ENCODE measurements around the gene MGA.

MGA gene

DNA sequence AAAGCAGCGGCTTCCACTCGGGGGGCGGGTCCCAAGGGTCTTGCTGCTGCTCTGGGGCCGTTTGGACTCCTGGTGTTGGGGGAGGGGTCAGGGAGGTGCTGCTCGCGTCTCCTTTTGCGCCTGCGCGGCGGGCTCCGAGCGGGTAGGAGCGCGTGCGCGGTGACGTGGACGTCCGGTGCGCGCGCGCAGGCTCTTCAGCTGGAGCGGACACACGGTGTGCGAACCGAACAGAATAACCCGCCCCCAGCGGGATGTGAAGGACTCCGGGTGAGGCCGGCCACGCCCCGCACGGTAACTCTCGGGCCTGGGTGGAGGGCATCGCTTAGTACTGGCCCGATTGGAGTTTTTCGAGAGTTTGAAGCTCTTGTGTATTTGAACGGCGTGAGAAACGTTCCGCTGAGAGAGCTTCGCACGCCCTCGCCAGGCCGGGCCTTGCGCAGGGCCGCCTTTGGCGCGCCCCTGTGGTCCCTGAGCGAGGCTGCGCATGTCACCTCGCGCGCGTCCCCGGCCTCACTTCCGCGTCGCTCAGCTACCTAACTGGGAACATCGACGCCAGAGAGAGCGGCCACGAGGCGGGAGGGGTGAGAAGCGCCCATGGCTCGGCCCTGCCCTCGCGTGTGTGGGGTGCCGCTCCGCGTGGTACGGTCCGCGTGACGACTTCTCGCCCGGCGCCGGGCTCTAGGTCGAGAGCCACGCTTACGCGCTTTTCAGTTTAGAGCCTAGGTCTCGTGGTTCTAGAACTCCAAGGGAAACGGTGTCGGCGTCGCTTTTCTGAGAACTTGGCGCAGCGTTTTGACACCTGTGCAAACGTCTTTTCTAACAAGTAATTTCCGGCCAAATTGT is at the start of gene MGA:
TSS of gene MGA (plus strand) at position 171 of the 843 bp plus-strand sequence.
- peak; percentile 43 for DNase-seq

DNA sequence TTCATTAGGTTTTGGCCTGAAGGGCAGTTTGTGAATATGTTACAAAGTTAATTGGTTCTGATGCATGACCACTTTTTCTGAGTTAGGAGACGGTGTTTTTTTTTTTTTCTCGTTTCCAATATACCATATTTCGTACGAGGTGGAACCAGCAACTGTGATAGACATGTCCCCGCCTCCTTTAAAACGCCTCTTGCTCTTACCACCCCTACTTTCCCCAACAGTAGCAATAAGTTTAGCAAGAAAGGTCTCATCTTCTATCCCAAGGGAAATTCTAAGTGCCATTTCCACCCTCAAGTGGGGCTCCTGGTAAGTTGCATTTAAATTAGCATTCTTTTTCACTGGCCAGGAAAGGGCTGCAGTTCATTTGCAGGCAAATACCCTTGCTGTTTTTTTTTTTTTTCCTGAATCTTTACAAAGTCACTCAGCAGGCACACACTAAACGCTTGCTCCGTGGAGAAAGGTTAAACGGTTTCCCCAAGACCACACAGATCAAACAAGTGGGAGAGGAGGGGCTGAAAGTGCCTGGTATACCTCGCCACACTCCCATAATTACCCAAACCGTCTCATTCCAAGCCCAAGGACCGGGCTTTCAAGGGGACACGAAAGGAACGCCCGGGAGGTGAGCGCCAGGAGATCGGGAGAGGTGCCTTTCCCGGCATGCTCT is 39.5 kb upstream of the MGA start:
- no peak for DNase-seq

DNA sequence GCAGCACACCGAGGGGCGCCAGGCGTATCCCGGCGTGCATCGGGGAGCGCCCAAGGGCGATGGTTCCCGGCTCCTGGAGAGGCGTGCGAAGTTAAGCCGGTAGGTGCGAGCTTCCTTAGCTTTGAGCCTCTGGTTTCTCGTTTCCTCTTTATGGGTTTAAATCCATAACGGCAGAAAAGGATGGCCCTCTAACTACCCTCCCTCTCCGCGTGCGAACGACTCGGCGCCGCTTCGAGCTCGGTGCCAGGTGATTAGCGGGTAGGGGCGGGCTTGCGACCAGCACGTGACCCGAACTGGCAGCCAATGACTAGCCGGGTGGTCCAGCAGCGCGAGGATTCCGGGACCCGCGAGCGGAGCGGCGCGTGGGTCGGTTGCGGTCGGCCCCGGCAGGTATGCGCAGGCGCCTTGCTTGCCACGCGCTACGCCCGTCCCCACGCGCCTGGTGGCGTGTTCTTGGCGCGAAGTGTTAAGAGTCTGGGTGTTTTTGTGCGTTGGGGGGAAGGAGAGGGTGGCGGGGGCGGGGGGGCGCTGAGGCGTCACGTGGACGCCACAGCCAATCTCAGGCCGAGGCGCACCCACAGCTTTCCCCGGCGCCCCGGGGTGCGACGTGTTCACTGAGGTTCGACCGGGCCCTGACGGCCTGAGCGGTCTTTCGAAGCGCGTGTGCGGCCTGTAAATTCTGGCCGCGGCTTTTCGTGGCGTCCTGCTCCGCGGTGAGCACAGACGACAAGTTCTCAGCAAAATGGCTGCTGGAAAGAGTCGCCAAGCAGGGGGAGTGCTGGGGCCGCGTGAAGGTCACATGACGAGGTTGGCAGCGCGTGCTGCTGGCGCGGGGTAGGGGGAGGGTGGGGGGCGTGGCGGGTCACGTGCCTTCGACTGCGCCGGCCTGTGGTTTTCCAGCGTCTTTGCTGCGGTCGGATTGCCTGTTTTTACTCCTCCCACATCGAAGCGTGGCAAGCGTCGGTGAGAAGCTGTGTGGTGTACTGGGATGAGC is 38.7 kb upstream of the MGA start:
- peak; percentile 70 for DNase-seq

DNA sequence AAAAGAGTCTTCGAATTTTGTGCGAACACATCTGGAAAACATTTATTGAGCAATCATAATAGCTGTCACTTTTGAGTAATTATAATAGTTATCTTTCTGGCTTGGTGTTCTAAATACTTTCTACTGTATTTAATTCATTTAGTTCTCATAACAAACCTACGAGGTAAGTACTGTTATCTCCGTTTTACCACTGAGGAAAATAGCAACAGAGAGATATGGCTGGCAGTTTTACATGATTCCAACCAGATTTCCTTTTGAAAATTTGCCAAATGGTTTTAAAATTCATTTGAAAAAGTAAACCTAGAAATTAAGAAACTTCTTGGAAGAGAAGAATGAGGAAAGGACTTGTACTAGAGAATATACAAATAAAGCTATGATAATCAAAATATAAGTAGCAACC is 37.3 kb upstream of the MGA start:
- DNase-seq: no peak

DNA sequence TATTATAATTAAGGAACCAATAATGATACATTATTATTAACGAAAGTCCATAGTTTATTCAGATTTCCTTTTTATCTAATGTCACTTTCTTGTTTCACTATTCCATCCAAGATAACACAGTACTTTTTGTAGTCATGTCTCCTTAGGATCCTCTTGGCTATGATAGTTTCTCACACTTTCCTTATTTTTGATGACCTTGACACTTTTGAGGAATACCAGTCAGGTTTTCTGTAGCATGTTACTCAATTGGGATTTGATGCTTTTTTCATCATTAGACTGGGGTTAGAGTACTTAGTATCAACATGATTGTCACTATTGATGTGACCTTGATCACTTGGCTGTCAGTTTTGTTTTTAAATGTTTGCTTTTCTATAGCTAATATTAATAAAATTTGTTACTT is 33.0 kb upstream of the MGA start:
- no peak for DNase-seq

DNA sequence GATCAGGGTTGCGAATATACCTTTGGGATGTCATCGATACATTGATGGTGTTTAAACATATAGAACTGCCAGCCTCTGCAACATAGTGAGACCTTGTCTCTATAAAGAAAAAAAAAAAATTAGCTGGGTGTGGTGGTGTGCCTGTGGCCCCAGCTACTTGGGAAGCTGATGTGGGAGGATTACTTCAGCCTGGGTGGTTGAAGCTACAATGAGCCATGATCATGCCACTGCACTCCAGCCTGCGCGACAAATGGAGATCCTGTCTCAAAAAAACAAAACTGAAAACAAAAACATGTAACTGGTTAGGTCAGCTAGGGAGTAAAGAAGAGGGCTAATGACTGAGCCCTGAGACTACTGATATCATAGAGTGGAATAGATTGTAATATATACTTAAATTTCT is 30.7 kb upstream of the MGA start:
- DNase-seq: no peak

DNA sequence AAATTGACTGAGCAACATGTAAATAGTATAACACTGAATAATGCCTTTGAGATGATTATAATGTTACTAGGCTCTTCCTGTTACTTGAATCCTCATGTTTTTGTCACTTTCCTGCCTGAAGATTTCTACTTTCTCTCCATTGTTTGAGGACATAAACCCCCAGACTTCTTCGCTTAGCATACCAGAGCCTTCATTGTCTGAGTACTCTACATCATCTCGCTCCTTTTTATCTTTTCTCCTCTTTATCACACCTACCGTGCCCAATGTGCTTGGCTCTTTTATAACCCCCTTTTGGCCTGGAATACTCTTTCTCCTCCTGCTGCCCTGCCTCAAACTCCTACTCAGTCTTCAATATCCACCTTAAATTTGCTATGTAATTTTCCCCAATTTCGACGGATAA is 30.3 kb upstream of the MGA start:
- no peak for DNase-seq

DNA sequence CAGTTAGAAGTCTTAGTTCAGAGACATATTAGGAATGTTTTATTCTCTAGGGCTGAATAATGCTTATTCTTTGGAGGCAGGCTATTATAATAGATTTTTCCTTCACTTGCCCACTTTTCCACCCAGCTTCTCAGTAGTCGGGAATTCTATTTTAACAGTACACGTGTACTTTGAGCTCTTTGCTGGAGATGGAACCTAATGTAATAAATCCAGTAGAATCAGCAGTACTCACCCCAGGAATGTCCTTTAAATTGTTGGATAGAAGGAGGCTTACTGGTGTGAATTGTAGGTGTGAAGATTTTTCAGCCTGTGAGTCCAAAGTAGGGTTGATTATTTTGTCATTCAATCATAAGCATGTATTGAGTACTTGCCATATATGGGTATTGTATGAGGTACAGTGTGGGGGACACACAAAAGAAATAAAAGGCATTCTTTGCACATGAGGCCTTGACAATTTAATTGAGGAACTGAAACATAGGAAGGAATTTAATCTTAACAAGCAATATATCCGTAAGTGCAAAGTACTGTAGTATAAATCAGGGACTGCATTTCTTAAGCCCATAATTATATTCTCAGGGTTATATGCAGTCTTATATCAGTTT is 29.5 kb upstream of the MGA start:
- DNase-seq: no peak

DNA sequence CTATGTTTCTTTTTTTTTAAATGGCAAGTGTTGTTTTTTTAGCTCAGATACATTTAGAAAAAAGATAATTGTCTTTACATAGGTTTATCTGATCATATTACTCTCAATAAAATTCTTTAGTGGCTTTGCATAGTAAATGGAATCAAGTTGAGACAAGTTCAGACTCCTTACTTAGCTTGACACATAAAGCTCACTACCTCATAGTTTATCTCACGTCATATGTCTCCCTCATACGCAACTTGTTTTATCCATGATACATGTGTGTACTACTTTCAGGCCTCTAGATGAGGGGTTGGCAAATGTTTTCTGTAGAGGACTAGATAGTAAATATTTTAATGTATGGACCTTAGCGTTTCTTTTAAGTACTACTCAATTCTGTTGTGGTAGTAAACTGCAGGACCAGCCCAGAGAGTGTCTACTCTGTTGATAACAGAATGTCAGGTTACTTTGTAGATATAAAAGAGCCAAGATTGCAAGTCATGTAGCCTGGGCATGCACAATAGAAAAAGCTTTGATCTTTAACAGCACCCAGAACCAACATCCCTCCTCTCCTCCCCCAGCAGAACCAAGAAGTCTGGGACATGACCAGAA is 28.2 kb upstream of the MGA start:
- DNase-seq: no peak

DNA sequence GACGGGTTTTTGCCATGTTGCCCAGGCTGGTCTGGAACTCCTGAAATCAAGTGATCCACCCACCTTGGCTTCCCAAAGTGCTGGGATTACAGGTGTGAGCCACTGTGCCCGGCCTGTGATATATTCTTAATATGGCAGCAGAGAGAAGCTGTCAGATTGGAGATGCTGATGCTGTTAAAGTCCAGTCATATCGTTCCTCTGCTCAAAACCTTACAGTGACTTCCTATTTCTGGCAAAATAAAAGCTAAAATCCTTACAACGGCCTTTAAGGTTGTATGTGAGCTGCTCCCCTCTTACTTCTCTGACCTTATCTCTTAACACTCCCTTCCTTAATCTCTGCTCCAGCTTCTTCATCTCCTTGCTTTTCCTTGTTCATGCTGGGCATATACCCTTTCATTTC is 26.6 kb upstream of the MGA start:
- DNase-seq: no peak

DNA sequence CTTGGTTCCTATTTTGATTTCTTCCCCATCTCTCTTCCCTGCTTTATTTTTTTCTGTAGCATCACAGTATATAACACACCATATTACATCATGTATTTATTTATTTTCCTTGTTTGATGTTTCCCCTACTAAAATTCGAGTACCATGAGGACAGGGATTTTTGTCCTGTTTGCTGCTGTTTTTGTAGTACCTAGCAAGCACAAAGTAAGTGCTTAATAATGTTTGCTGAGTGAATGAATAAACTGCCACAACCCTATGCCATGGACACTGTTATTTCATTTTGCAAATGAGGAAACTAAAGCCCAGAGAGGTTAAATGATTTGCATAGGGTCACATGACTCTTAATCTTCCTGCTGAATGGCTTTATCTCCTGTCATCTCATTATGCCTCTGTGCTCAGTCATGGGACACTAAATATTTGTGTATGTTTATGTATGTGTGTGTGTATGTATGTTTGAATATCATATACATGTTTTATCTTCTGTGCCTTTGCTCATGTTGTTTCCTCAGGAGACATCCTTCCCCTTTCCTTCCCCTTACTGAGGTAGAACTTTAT is 26.1 kb upstream of the MGA start:
- no peak for DNase-seq

DNA sequence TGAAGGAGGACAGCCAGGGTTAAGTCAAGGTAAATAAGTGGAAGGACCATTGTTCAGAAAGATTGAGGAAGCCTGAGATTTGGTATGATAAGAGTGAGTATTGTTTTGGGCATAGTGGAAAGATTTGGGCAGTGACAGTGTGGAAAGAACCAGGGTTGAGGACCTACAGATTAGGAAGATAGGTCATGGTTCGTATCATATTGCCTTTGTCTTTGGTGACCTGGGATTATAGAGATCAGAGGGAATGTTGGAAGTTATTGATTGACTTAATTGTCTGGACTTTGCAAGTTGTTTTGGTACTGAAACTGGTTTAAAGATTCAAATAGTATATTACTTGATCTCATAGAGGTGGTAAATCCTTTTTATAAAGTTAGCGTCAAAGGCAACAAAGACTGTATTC is 23.1 kb upstream of the MGA start:
- DNase-seq: no peak

DNA sequence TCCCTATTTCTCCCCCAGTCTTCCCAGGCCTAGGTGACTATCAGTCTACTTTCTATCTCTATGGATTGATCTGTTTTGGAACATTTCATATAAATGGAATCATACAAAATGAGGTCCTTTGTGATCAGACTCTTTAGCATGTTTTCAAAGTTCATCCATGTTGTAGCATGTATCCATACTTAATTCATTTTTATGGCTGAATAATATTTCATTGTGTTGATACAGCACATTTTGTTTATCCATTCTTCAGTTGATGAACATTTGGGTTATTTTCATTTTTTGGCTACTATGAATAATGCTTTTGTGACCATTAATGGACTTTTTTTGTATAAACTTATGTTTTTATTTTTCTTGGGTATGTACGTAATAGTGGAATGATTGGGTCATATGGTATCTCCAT is 19.2 kb upstream of the MGA start:
- DNase-seq: no peak

DNA sequence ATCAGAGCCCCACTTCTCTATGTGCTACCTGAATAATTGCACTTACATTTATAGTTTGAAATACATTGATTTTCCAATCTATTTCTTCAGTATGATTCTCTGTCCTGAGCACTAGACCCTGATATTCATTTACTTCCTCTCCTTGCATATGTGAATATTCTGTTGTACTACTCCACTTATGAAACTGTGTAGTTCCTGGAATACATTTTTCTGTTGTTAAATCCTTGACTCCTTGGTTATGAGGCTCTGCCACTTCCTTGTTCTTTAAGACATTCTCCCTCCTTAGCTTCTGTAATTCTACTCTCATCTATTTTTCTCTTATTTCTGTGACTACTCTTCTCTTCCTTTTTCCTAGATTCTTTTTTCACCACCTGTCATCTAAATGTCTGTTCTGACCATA is 12.9 kb upstream of the MGA start:
- DNase-seq: no peak

DNA sequence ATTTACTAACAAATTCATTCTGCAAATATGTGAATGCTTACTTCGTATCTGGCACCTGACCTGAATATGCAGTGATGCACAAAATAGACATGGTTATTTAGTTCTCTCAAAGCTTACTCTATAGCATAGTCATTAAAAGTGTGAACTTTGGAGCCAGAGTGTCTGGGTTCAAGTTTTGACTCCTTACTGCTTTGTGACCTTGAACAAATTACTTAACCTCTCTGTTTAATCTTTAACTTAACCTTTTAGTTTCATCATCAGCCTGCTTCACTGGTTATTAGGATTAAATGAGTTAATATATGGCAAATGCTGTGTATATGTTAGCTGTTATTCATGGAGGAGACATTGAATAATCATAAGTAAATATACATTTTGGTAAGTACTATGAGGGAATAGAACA is 12.1 kb upstream of the MGA start:
- DNase-seq: no peak

DNA sequence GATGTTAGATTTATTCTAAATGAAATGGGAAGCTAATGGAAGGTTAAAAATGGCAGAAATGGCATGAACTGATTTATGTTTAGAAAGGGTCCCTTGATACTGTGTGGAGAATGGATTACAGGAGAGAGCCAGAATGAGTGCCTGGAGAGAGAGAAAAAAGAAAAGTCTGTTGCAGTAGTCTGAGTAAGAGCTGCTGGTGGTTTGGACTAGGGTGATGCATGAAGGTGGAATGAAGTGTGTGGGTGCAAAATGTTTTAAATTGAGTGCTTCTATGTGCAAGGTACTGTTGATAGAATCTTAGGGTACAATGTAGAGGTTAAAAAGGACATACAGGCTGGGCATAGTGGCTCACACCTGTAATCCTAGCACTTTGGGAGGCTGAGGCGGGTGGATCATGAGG is 11.4 kb upstream of the MGA start:
- DNase-seq: no peak

DNA sequence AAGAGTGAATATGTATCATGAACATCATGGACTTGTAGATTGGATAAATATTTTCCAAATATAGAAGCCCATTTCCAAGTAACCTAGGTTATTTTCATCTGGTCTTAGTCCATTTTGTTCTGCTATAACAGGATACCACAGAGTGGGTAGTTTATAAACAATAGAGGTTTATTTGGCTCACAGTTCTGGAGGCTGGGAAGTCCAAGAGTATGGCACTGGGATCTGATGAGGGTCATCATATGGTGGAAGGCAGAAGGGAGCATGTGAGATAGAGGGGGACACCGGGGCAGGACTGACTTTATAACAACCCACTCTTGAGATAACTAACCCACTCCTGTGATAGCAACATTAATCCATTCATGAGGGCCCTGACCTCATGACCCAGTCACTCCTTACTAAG is 9.4 kb upstream of the MGA start:
- DNase-seq: no peak

DNA sequence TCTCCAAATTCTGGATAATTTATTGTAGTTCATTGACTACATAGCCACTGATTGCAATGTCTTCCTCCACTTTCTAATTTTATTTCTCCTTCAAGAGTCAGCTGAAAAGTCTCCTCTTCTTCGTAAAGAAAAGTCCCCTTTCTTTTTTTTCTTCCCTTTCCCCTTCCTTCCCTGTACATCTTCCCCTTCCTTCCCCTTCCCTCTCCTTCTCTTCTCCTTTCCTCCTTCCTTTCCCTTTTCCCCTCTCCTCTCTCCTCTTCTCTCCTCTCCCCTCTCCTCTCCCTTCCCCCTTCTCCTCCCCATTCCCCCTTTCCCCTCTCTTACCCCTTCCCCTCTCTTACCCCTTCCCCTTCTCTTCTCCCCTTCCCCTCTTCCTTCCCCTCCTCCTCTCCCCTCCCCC is 8.8 kb upstream of the MGA start:
- no peak for DNase-seq

DNA sequence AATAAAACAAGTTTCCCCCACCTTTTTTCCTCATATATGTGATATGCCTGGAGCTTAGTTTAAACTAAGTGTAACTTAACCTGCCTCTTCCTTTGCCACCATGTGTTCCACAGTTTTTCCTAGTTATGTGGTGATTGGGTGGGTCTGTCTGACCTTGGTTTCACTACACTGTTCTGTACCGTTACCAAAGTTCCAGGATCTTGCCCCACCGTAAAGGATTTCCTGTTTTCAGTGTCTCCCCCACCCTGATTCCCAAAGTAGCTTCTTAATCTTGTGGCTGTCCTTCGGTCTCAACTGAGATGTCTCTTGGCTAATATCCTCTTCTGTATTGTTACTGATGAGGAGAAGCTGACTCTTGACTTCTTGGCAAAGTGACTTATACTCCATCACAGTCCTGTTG is 6.4 kb upstream of the MGA start:
- DNase-seq: no peak

DNA sequence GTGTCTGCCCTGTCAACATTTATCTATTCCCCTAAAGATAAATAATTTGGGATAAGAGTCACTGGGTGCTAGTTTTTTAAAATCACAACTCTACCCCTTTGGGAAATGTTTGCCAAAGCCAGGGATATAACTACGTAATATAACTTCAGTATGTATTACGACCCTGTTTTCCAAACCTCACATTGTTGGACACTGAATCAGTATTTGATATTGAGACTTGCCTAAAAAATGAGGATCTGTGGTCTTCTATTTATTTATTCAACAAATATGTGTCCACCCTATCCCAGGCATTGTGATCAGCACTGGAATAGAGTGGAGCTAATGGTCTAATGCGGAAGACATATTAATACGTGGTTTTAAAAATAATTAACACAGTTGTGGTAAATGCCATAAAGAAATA is 4.5 kb upstream of the MGA start:
- DNase-seq: no peak

DNA sequence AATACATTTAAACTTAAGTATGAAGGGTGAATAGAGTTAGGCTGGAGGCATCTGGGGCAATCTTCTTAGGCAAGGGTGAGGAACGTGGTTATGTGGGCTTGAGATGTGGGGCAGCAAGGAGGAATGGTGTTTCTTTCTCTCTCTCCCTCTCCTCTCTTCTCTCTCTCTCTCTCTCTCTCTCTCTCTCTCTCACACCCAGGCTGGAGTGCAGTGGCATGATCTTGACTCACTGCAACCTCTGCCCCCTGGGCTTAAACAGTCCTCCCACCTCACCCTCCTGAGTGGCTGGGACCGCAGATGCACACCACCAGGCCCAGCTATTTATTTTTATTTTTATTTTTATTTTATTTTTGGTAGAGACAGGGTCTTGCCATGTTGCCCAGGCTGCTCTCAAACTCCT is 4.0 kb upstream of the MGA start:
- DNase-seq: no peak

DNA sequence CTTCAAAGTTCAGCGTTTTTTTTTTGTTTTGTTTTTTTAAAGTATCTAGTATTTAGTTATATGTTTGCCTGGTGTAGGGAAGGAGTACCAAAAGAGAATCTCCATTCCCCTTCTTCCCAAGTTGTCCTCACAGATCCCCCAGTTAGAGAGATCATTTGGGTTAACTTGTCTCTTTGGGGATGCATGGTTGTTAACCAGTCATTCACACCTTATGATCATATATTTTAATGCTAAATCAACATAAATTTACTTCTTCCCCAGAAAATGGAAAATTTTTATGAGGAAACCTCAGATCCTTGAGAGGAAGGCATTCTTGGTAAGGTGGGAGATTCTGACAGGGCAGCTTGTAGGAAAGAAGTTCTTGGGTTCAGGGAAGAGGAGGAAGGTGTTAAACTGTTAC is 1.5 kb upstream of the MGA start:
- no peak for DNase-seq

Data from DMS 273 treated with DMSO at 0.1 percent for 48 hours (cell line).